CD4-positive, alpha-beta memory T cell (primary cell): ENCODE measurements around the gene HLX. TPM values are rescaled to one million over a fixed set of nuclear protein-coding genes. Genes with fewer than 3 reads are reported as not detected.

Experiments used
- CTCF ChIA-PET: fragments of 350-600 bp; sonication (Branson Sonifier 250); formaldehyde crosslinking; loops from one replicate; lab custom pipeline; 2021; ENCODE audit warnings: inconsistent platforms; ENCODE audit not compliant: partially characterized antibody; lab: Charles Lee
- POLR2A ChIA-PET: fragments of 350-600 bp; sonication (Branson Sonifier 250); formaldehyde crosslinking; loops from one replicate; lab custom pipeline; 2021; ENCODE audit not compliant: partially characterized antibody; lab: Charles Lee
- DNase-seq, 5 donors: peaks; one replicate each; pipeline versions ENCODE4 v3.0.0 to v3.0.0-alpha.2; 2020 to 2022; ENCODE audit warnings: mixed read lengths in 1 of 5
- H3K27ac ChIP-seq: one replicate; pipeline ENCODE4 v1.7.0; 2013; ENCODE audit warnings: low read depth, low read length
- H3K27me3 ChIP-seq: 2 replicates; pipeline ENCODE4 v1.7.0; 2013; ENCODE audit warnings: mild to moderate bottlenecking, low read length, moderate library complexity; ENCODE audit not compliant: insufficient read depth
- H3K36me3 ChIP-seq: 2 replicates; pipeline ENCODE4 v1.7.0; 2013; ENCODE audit warnings: mild to moderate bottlenecking, low read length, moderate library complexity; ENCODE audit not compliant: insufficient read depth
- H3K4me1 ChIP-seq: 2 replicates; pipeline ENCODE4 v1.7.0; 2013; ENCODE audit warnings: mild to moderate bottlenecking, low read length, moderate library complexity; ENCODE audit not compliant: insufficient read depth
- H3K4me3 ChIP-seq, 2 donors: one replicate each; pipeline ENCODE4 v1.7.0; 2013; ENCODE audit warnings: low read length in 2 of 2, mild to moderate bottlenecking in 1 of 2
- H3K9me3 ChIP-seq, 2 donors: one replicate each; pipeline ENCODE4 v1.7.0; 2013; ENCODE audit warnings: low read length in 2 of 2, control low read depth in 1 of 2; ENCODE audit not compliant: control insufficient read depth in 1 of 2
- H3K27ac Mint-ChIP-seq, 7 donors: one replicate each; pipeline ENCODE4 v1.8.0; 2020 to 2021; ENCODE audit warnings: mixed read lengths in 7 of 7, mild to moderate bottlenecking in 6 of 7, inconsistent platforms in 3 of 7, moderate library complexity in 3 of 7
- H3K27me3 Mint-ChIP-seq, 2 donors: one replicate each; pipeline ENCODE4 v1.8.0; 2020 to 2021; ENCODE audit warnings: mixed read lengths in 2 of 2
- H3K36me3 Mint-ChIP-seq, 2 donors: one replicate each; pipeline ENCODE4 v1.8.0; 2020 to 2021; ENCODE audit warnings: mixed read lengths in 2 of 2, inconsistent platforms in 1 of 2, mild to moderate bottlenecking in 1 of 2
- H3K4me1 Mint-ChIP-seq, 4 donors: one replicate each; pipeline ENCODE4 v1.8.0; 2020 to 2021; ENCODE audit warnings: mixed read lengths in 4 of 4, mild to moderate bottlenecking in 1 of 4
- H3K4me3 Mint-ChIP-seq, 8 donors: one replicate each; pipeline ENCODE4 v1.8.0; 2020 to 2021; ENCODE audit warnings: mixed read lengths in 8 of 8, mild to moderate bottlenecking in 7 of 8, moderate library complexity in 6 of 8, inconsistent platforms in 3 of 8
- H3K9me3 Mint-ChIP-seq, 8 donors: one replicate each; pipeline ENCODE4 v1.8.0; 2020 to 2021; ENCODE audit warnings: mixed read lengths in 8 of 8, mild to moderate bottlenecking in 5 of 8, inconsistent platforms in 3 of 8, moderate library complexity in 1 of 8
- intact Hi-C: fragments of 100-400 bp; cut with micrococcal nuclease; formaldehyde crosslinking; loops from one replicate; pipeline ENCODE4 v1.15.1; 2023
- polyA plus RNA-seq, 2 donors: library from polyadenylated mRNA; unstranded; fragments of 300-500 nt; fragmentation: Illumina TruSeq; gene quantifications; one replicate each; pipeline ENCODE4 v1.2.3, GENCODE V29; 2021
- total RNA-seq, 2 experiments: library from RNA; stranded (reverse); gene quantifications; one replicate each; pipeline ENCODE4 v1.2.3, GENCODE V29; 2021

The HLX gene
- total and polyA plus RNA-seq, 4 experiments from 2014 or later: 0.14 to 0.20 TPM; not detected in 2

DNA sequence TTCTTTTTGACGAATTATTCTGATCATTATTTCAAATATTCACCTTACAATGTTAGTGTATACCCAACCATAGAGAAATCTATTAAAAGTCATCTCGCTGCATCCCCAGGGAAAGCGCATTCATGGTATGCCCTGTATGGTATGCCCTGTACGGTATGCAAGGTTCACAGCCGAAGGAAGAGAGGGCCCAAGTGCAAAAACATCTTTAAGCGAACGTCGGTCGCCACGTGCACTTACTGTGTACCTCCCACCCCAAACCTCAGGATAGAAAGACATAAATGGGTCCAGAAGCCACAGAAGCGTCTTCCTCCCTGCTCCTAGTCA lies 14.4 kb downstream of the HLX start:
- no peak for DNase-seq
- no peak overlapping the region for H3K4me3 ChIP-seq
- intact Hi-C loops: no loop called here

DNA sequence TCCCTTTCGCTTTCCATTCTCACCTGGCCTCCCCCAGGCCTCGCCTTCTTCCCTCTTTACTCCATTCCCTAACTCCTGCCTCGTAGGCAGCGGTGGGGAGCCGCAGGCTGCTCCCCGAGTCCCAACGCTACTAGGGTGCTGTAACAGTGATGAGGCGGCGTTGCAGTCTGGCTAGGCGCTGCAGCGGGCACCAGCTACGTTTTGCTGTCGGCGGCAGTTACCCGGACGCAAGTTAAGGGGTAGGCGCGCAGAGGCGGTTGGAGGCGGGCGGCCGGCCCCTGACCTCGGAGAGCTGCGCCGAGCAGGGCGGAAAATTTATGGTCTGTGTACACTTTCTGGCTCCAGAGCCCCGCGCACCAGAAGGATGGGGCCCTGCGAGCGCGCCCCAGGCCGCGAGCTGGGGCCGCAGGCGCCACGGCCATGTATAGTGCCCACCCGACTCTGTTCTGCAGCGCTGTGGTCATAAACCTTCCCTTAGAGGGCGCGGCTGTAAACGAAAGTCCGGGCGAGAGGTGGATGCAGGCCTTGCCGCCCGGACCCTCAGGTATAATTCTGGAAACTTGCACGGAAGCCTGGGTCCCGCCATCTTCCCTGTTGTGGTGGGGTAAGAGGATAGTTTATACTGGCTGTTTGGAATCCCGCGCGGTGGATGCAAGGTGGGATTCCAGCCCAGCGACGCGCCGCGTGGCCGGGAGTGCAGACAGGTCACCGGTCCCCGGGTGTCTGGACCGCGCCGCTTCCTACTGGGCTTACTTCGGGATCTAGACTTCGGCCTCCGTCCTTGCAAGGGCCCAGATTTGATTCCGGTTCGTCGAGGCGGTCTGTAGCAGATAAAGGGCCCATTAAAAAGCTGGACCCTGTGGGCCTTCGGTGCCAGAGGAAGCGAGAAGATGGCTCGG lies 15.0 kb downstream of the HLX start:
- H3K4me1 ChIP-seq: no peaks in the 10 kb centered on the region
- H3K4me3 ChIP-seq: no peak overlapping the region
- H3K27me3 ChIP-seq: peaks cover 12% of the 10 kb centered on the region
- no peaks in the 10 kb centered on the region for H3K36me3 ChIP-seq
- Mint-ChIP-seq H3K4me1 (peaks cover 0 to 10% (median 3%) of the 10 kb centered on the region in 4 donors), H3K36me3 (peaks cover 0 to 3% of the 10 kb centered on the region in 2 donors), H3K9me3 (peaks cover 0 to 20% (median 2%) of the 10 kb centered on the region in 8 donors), H3K27me3 (peaks cover 42 to 49% of the 10 kb centered on the region in 2 donors), H3K27ac (no peak overlapping the region), H3K4me3 (peak overlapping the region in 1 of 8 donors; percentile 64)
- H3K9me3 ChIP-seq: no peaks in the 10 kb centered on the region
- ChIA-PET CTCF (no interaction called here), POLR2A (no interaction called here)
- intact Hi-C loops: no loop called here
- H3K27ac ChIP-seq: no peak overlapping the region
- DNase-seq: no peak

More for the DNA sequence above, 14.4 kb downstream of the HLX start:
- ChIA-PET CTCF (no interaction called here), POLR2A (no interaction called here)
- Histone ChIP-seq H3K27me3 (peaks cover 12% of the 10 kb centered on the region), H3K36me3 (no peaks in the 10 kb centered on the region), H3K4me1 (no peaks in the 10 kb centered on the region), H3K9me3 (no peaks in the 10 kb centered on the region), H3K27ac (no peak overlapping the region)
- peaks cover 0 to 17% (median 2%) of the 10 kb centered on the region in 8 donors for H3K9me3 Mint-ChIP-seq
- H3K36me3 Mint-ChIP-seq: peaks cover 0 to 3% of the 10 kb centered on the region in 2 donors
- H3K4me3 Mint-ChIP-seq: peak overlapping the region in 2 of 8 donors; percentile 15 to 64
- peaks cover 0 to 10% (median 3%) of the 10 kb centered on the region in 4 donors for H3K4me1 Mint-ChIP-seq
- H3K27me3 Mint-ChIP-seq: peaks cover 46 to 52% of the 10 kb centered on the region in 2 donors
- no peak overlapping the region for H3K27ac Mint-ChIP-seq

DNA sequence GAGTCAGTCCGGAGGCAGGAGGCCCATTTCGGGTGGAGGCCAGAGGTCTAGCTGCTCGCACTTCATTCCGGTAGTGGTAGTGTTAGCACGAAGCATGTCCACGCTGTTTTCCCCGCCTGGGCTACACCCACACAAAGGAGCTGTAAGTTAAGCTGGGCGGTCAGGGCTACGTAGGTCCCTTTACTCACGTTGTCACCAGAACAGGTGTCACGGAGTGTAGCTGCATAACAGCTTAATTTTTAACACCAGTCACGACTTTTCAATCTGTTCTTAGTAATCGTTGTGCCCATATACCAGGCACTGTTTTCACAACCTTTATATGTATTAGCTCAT lies 15.6 kb downstream of the HLX start:
- H3K27ac Mint-ChIP-seq: no peak overlapping the region
- no peaks in the 10 kb centered on the region for H3K9me3 ChIP-seq
- no peak overlapping the region for H3K27ac ChIP-seq
- peaks cover 0 to 3% of the 10 kb centered on the region in 2 donors for H3K36me3 Mint-ChIP-seq
- DNase-seq: no peak
- intact Hi-C loops: no loop called here
- ChIA-PET POLR2A (no interaction called here), CTCF (no interaction called here)
- no peaks in the 10 kb centered on the region for H3K36me3 ChIP-seq
- H3K4me3 ChIP-seq: no peak overlapping the region
- H3K4me3 Mint-ChIP-seq: no peak overlapping the region
- peaks cover 8% of the 10 kb centered on the region for H3K27me3 ChIP-seq
- H3K9me3 Mint-ChIP-seq: peaks cover 0 to 20% (median 2%) of the 10 kb centered on the region in 8 donors
- peaks cover 0 to 10% (median 3%) of the 10 kb centered on the region in 4 donors for H3K4me1 Mint-ChIP-seq
- H3K27me3 Mint-ChIP-seq: peaks cover 37 to 43% of the 10 kb centered on the region in 2 donors
- H3K4me1 ChIP-seq: no peaks in the 10 kb centered on the region

DNA sequence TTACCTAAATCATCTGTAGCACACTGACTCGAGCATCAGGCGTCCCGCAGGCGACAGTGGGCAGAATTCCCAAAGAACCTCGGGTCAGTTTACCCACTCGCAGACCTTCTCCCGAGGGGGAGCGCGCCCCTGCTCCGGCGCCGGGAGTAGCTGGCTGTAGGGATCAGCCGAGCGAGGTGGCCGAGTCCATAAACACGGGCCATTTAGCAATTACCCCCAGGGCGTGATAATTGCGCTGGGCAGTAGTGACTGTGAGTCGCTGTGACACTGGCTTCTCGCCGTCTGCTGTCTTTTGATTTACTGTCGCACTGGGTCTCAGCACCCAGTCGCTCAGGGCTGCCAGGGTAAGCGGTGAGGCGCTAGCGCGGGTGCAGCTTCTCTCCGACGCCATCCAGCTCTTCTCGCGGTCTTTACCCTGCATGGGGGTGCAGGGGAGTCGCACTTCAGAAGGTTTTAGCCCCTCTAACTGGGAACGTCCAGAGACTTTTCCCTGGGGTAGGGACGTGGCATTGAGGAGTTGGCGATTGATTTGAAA lies 16.2 kb downstream of the HLX start:
- peaks cover 35 to 39% of the 10 kb centered on the region in 2 donors for H3K27me3 Mint-ChIP-seq

DNA sequence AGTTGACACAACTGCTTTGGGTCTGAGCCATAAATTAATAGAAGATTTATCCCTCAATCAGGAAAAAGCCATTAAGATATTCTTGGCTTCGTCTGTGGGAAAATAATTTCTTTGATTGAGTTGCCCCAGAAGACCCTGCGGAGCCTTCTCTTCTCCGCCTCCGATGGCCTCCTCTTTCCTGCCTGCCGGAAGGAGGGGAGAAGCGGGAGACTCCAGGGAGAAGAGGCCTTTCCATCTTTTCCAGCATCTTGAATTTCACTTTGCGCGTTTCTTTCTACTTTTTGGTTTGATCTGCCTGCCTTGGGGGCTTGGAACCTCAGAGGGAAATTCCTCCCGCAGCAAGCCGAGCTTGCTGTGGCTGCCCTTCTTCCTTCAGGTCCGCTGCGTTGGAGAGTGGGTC lies 16.8 kb downstream of the HLX start:
- H3K4me1 ChIP-seq: no peaks in the 10 kb centered on the region
- H3K27me3 ChIP-seq: peaks cover 8% of the 10 kb centered on the region
- peaks cover 31 to 35% of the 10 kb centered on the region in 2 donors for H3K27me3 Mint-ChIP-seq
- H3K9me3 ChIP-seq: no peaks in the 10 kb centered on the region
- intact Hi-C loops: no loop called here
- CTCF ChIA-PET: no interaction called here
- H3K36me3 Mint-ChIP-seq: no peaks in the 10 kb centered on the region
- H3K4me3 Mint-ChIP-seq: no peak overlapping the region
- no peaks in the 10 kb centered on the region for H3K36me3 ChIP-seq
- no peak overlapping the region for H3K27ac ChIP-seq
- H3K27ac Mint-ChIP-seq: no peak overlapping the region
- H3K4me3 ChIP-seq: no peak overlapping the region
- H3K9me3 Mint-ChIP-seq: peaks cover 0 to 20% (median 2%) of the 10 kb centered on the region in 8 donors
- POLR2A ChIA-PET: no interaction called here
- DNase-seq: no peak
- peaks cover 0 to 10% (median 3%) of the 10 kb centered on the region in 4 donors for H3K4me1 Mint-ChIP-seq

More for the DNA sequence above, 16.2 kb downstream of the HLX start:
- ChIA-PET POLR2A (no interaction called here), CTCF (no interaction called here)
- intact Hi-C loops: no loop called here
- Histone ChIP-seq H3K9me3 (no peaks in the 10 kb centered on the region), H3K4me3 (no peak overlapping the region), H3K27ac (no peak overlapping the region), H3K36me3 (no peaks in the 10 kb centered on the region), H3K27me3 (peaks cover 8% of the 10 kb centered on the region), H3K4me1 (no peaks in the 10 kb centered on the region)
- Mint-ChIP-seq H3K36me3 (peaks cover 0 to 3% of the 10 kb centered on the region in 2 donors), H3K4me3 (no peak overlapping the region), H3K4me1 (peaks cover 0 to 10% (median 3%) of the 10 kb centered on the region in 4 donors), H3K27ac (no peak overlapping the region), H3K9me3 (peaks cover 0 to 20% (median 2%) of the 10 kb centered on the region in 8 donors)
- DNase-seq: no peak

DNA sequence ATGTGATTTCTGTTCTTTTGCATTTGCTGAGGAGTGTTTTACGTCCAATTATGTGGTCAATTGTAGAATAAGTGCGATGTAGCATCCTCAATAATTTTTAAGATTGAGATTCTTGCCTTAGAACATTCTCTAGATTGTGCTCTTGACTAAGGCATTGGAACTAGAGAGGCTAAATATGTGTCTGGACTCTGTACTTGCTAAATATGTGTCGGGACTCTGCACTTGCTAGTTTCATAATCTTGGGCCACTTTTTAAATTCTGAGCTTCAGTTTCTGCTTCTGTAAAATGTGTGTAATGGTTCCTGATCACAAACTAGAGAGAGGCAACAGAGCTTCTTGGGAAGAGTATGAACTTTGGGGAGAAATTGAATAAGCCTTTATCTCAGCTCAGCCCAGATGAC lies 21.6 kb downstream of the HLX start:
- DNase-seq: no peak
- H3K9me3 ChIP-seq: no peaks in the 10 kb centered on the region
- POLR2A ChIA-PET: no interaction called here
- CTCF ChIA-PET: no interaction called here
- H3K27ac ChIP-seq: no peak overlapping the region
- Mint-ChIP-seq H3K4me1 (no peaks in the 10 kb centered on the region), H3K9me3 (peaks cover 0 to 10% (median under 1%) of the 10 kb centered on the region in 8 donors), H3K36me3 (no peaks in the 10 kb centered on the region), H3K4me3 (no peak overlapping the region), H3K27me3 (peaks cover 7 to 12% of the 10 kb centered on the region in 2 donors), H3K27ac (no peak overlapping the region)
- no peaks in the 10 kb centered on the region for H3K27me3 ChIP-seq
- H3K4me3 ChIP-seq: no peak overlapping the region
- no peaks in the 10 kb centered on the region for H3K36me3 ChIP-seq
- intact Hi-C loops: no loop called here
- H3K4me1 ChIP-seq: no peaks in the 10 kb centered on the region

DNA sequence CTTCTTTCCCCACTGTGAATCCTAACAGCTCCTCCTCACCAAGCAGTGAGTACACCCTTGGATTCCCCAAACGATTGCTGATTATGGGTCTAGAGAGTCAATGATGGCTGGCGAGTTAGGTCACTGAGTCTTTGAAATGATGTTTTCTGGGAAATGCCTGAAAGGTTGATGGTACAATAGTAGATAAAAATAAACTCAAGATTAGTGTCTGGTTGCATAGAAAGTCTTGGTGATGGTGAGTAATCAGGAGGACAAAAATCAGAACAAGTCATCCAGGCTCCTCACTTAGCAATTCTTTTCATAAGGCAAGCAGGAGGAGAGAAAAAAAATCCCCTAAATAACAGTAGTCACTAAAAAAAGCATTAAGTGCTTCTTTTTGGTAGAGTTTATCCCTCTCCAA lies 22.6 kb downstream of the HLX start:
- intact Hi-C loops: no loop called here
- no peaks in the 10 kb centered on the region for H3K36me3 Mint-ChIP-seq
- H3K4me1 ChIP-seq: no peaks in the 10 kb centered on the region
- H3K27me3 Mint-ChIP-seq: peaks cover 10 to 11% of the 10 kb centered on the region in 2 donors
- H3K36me3 ChIP-seq: no peaks in the 10 kb centered on the region
- no peak for DNase-seq
- no peak overlapping the region for H3K4me3 Mint-ChIP-seq
- ChIA-PET POLR2A (no interaction called here), CTCF (interaction anchor here (0.5 kb wide), 1 partner anchor 947 kb away, joined by 3 read pairs; no protein-coding TSS in a partner anchor)
- no peaks in the 10 kb centered on the region for H3K27me3 ChIP-seq
- H3K9me3 ChIP-seq: no peaks in the 10 kb centered on the region
- H3K4me1 Mint-ChIP-seq: no peaks in the 10 kb centered on the region
- no peak overlapping the region for H3K27ac Mint-ChIP-seq
- H3K4me3 ChIP-seq: no peak overlapping the region
- H3K9me3 Mint-ChIP-seq: peaks cover 0 to 8% (median 2%) of the 10 kb centered on the region in 8 donors
- H3K27ac ChIP-seq: no peak overlapping the region
